Measurements from ENCODE around the gene RAD50. TPM values are rescaled to one million over a fixed set of nuclear protein-coding genes. Genes with fewer than 3 reads are reported as not detected.
A peak's percentile ranks its signal among the peaks of the same experiment; 100 is the strongest.

RAD50 gene
- total RNA-seq, 2 donors from 2014 or later: 42.1 to 46.1 TPM

DNA sequence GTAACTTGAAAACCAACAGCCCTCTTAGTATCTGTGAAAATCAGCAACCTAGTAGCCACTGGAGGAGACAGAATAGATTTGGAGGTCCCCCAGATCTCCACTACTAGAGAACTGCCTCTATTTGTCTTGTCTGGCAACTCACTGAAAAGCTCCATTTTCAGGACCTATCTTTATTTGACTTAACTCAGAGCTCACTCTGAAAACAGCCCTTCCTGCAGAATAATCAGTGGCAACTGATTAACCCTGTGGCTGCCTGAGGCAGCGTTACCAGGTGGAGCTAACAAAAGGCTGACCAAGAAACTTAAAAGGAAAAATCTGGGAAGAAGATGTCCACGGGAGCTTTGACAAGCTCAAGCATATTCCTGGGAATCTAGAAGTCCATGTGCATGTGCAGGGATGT, 90.7 kb downstream of the RAD50 start:
- no peak overlapping the region for H3K4me3 Mint-ChIP-seq
- peaks cover 10% of the 10 kb centered on the region for H3K4me1 Mint-ChIP-seq (ENCODE audit: low read depth)
- DNase-seq (no peak), ATAC-seq (replicated peaks in 1 of 2) (no peak)
- peaks cover 28 to 29% of the 10 kb centered on the region in 2 donors for H3K36me3 Mint-ChIP-seq (ENCODE audit: insufficient read depth in 2 of 2)
- peaks cover 4 to 11% of the 10 kb centered on the region in 2 donors for H3K9me3 Mint-ChIP-seq
- H3K27me3 Mint-ChIP-seq (ENCODE audit: low read depth): peaks cover 36% of the 10 kb centered on the region
- no peak overlapping the region for H3K27ac Mint-ChIP-seq

DNA sequence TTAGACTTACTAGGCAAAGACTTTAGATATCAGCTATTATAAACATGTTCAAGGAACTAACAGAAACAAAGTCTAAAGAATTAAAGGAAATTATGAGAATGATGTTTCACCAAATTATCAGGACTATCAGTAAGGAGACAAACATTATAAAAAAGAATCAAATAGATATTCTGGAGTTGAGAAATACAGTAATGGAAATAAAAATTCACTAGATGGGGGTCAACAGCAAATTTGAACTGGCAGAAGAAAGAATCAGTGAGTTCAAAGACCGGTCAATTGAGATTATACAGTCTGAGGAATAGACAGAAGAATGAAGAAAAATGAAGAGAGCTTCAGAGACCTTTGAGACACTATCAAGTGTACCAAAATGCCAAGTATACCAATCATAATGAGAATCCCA, 91.6 kb downstream of the RAD50 start:
- Mint-ChIP-seq H3K27me3 (ENCODE audit: low read depth) (peaks cover 41% of the 10 kb centered on the region), H3K4me1 (ENCODE audit: low read depth) (peaks cover under 1% of the 10 kb centered on the region), H3K36me3 (ENCODE audit: insufficient read depth in 2 of 2) (peaks cover 19 to 22% of the 10 kb centered on the region in 2 donors), H3K9me3 (peaks cover 4 to 11% of the 10 kb centered on the region in 2 donors), H3K4me3 (no peak overlapping the region), H3K27ac (no peak overlapping the region)
- no peak for DNase-seq
- ATAC-seq (replicated peaks in 1 of 2): no peak

DNA sequence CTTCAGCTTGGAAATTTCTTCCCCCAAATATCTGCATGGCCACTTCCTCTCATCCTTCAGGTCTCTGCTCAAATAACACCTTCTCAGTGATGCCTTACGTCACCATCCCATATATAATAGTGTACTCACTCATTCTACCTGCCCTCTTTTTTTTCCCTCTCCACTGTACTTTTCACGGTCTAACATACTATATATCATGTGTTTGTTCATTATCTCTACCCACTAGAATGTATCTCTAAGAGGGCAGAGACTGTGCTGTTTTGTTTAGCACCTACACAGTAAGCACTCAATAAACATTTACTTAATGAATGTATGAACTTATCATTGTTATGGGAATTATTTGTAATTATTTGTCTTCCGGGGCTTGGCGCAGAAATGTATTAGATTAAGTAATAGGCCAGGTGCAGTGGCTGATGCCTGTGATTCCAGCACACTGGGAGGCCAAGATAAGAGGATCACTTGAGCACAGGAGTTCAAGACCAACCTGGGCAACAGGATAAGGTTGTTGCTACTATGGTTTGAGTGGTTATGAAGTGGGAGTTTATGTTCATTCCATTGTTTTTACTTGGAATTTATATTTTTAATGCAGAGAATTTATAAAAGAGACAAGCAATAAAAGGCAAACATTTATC, 95.2 kb downstream of the RAD50 start:
- H3K27ac Mint-ChIP-seq: no peak overlapping the region
- peaks cover 68% of the 10 kb centered on the region for H3K27me3 Mint-ChIP-seq (ENCODE audit: low read depth)
- ATAC-seq (replicated peaks in 1 of 2) (no peak), DNase-seq (no peak)
- peaks cover 3 to 11% of the 10 kb centered on the region in 2 donors for H3K9me3 Mint-ChIP-seq
- no peak overlapping the region for H3K4me3 Mint-ChIP-seq
- peaks cover 11 to 12% of the 10 kb centered on the region in 2 donors for H3K36me3 Mint-ChIP-seq (ENCODE audit: insufficient read depth in 2 of 2)
- H3K4me1 Mint-ChIP-seq (ENCODE audit: low read depth): peaks cover 16% of the 10 kb centered on the region

GRCh38 chr5:132653716-132654115, 96.9 kb downstream of the RAD50 start:
- peaks cover 60% of the 10 kb centered on the region for H3K27me3 Mint-ChIP-seq (ENCODE audit: low read depth)
- peaks cover 1 to 2% of the 10 kb centered on the region in 2 donors for H3K36me3 Mint-ChIP-seq (ENCODE audit: insufficient read depth in 2 of 2)
- ATAC-seq (replicated peaks in 1 of 2) (no peak), DNase-seq (no peak)
- no peak overlapping the region for H3K4me3 Mint-ChIP-seq
- H3K27ac Mint-ChIP-seq: no peak overlapping the region
- peaks cover 34% of the 10 kb centered on the region for H3K4me1 Mint-ChIP-seq (ENCODE audit: low read depth)
- H3K9me3 Mint-ChIP-seq: peaks cover 0 to 4% of the 10 kb centered on the region in 2 donors

DNA sequence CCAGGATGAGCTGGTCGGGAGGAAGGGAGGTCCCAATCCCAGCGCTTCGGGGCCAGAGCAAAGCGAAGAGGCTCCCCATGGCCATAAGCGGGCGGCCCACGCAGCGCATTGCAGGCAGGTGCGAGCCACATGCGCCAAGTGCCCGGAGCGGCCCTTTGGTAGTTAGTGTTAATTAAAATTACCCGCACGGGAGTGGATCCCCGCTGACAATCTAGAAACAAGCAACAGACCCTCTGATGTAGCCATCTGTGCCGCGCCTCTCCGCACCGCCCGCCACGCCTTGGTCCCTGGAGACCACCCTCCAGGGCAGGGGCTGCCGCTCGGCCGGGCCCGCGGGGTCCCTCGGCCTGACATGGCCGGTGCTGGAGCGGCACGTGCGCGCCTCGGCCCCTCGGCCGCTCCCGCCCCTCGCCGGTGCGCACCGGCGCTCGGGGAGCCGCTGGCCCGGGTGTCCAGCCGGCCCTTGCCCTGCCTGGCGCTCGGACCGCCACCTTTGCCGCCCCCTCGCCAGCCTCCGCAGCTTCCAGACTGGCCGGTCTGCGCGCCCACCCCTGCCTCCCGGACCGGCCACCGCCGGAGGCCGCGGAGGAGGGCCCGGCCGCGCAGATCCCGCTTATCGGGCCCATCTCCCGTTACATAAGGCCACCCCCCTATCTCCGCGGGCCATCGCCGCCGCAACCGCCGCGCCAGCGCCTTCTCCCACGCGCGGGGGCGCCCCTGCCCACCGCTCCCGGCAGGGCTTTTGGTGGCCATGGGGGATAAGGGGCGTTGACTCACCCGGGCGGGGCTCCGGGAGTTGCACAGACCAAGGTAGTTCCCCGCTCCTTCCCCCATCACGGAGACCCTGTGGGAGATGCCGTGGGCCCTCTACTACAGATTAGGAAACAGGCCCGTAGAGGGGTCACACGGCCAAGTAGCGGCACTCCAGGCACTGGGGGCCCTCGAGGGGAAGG, 99.3 kb downstream of the RAD50 start:
- peaks cover 0 to 2% of the 10 kb centered on the region in 2 donors for H3K9me3 Mint-ChIP-seq
- peak; percentile 71 for DNase-seq
- H3K4me3 Mint-ChIP-seq: peak overlapping the region; percentile 74 to 82
- peaks cover 1 to 2% of the 10 kb centered on the region in 2 donors for H3K36me3 Mint-ChIP-seq (ENCODE audit: insufficient read depth in 2 of 2)
- H3K27me3 Mint-ChIP-seq (ENCODE audit: low read depth): peaks cover 48% of the 10 kb centered on the region
- H3K27ac Mint-ChIP-seq: peak overlapping the region; percentile 49
- H3K4me1 Mint-ChIP-seq (ENCODE audit: low read depth): peaks cover 58% of the 10 kb centered on the region
- ATAC-seq (replicated peaks in 1 of 2): peak; percentile 62 to 64

DNA sequence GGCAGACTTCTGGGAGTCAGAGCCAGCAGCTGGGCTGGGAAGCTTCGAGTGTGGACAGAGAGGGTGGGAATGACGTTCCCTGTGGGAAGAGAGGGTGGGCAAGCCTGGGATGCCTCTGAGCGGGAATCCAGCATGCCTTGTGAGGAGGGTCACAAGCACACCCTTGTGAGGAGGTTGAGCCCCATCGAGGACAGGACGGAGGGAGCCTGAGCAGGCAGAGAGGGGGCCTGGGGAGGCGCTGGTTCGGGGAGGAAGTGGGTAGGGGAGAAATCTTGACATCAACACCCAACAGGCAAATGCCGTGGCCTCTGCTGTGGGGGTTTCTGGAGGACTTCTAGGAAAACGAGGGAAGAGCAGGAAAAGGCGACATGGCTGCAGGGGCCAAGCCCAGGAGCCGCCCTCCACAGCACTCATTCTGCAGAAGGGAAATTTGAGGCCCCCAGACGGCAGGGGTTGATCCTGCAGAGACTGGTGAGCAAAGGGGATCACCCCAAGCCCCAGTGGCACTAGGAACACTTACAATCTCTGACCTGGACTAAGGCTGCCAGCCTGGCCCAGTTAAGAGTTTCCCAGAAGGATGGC, 100.1 kb downstream of the RAD50 start:
- H3K36me3 Mint-ChIP-seq (ENCODE audit: insufficient read depth in 2 of 2): peaks cover under 1 to 1% of the 10 kb centered on the region in 2 donors
- peaks cover 43% of the 10 kb centered on the region for H3K27me3 Mint-ChIP-seq (ENCODE audit: low read depth)
- H3K4me3 Mint-ChIP-seq: peak overlapping the region; percentile 74 to 82
- H3K9me3 Mint-ChIP-seq: peaks cover 0 to under 1% of the 10 kb centered on the region in 2 donors
- ATAC-seq (replicated peaks in 1 of 2): peak; percentile 20 to 24
- H3K4me1 Mint-ChIP-seq (ENCODE audit: low read depth): peaks cover 65% of the 10 kb centered on the region
- DNase-seq: peak in 1 of 2 donors; percentile 24
- H3K27ac Mint-ChIP-seq: peak overlapping the region; percentile 49

- Mint-ChIP-seq H3K27ac (peak within 1 kb of the TSS; percentile 58), H3K36me3 (ENCODE audit: insufficient read depth in 2 of 2) (peaks cover 0 to 1% of the 10 kb centered on the region in 2 donors), H3K9me3 (no peaks in the 10 kb centered on the region), H3K27me3 (ENCODE audit: low read depth) (peaks cover 34% of the 10 kb centered on the region), H3K4me3 (peak within 1 kb of the TSS; percentile 74 to 82), H3K4me1 (ENCODE audit: low read depth) (peaks cover 75% of the 10 kb centered on the region)
- DNase-seq (peak; percentile 44 to 57), ATAC-seq (replicated peaks in 1 of 2) (peak; percentile 50 to 52)
Measured at GRCh38 chr5:132657676-132658380, 101.1 kb downstream of the RAD50 start, which contains the start of gene IL13. TSS of gene IL13 (plus strand) at chr5:132658173. CDS start at chr5:132658187, 14 bp downstream.

DNA sequence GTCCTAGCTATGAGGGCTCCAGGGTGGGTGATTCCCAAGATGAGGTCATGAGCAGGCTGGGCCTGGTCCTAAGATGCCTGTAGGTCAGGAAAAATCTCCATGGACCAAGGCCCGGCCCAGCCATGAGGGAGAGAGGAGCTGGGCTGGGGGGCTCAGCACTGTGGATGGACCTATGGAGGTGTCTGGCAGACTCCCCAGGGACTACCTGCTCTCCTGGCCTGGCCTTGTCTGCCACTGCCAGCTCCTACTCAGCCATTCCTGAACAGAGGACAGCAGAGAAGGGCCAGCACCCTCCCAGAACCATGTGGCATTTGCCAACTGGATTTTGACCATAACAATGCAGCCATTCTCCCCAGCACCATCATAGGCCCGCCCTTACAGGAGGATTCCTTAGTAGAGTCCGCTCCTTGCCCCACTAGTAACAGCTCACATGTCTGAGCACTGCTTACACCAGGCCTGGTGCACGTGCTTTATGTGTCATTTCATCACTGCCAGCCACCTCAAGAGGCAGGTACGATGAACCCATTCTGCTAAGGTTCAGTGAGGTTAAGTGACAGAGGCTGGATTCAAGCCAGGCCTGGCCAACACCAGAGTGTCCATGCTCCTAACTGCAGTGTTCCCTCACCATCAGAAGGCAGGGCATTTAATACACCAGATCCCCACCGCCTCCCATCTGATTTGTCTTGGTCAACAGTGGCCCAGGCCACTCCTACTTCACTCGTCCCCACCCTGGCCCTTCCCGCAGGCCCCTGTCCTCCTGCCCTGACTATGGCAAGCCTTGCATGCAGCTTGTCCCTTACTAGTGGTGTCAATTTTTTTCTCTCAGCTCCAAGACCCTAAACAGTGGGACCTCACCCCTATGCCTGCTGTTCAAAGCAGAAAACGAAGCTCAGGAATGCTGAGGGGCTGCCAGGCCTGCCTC, 101.9 kb downstream of the RAD50 start:
- Mint-ChIP-seq H3K27me3 (ENCODE audit: low read depth) (peaks cover 29% of the 10 kb centered on the region), H3K36me3 (ENCODE audit: insufficient read depth in 2 of 2) (peaks cover 0 to 1% of the 10 kb centered on the region in 2 donors), H3K27ac (peak overlapping the region; percentile 42), H3K4me3 (peak overlapping the region; percentile 74 to 82), H3K4me1 (ENCODE audit: low read depth) (peaks cover 83% of the 10 kb centered on the region), H3K9me3 (no peaks in the 10 kb centered on the region)
- ATAC-seq (replicated peaks in 1 of 2) (peak in 1 of 2 donors; percentile 15), DNase-seq (peak in 1 of 2 donors; percentile 20)

GRCh38 chr5:132659598-132660493, 103.1 kb downstream of the RAD50 start:
- Mint-ChIP-seq H3K9me3 (no peaks in the 10 kb centered on the region), H3K36me3 (ENCODE audit: insufficient read depth in 2 of 2) (no peaks in the 10 kb centered on the region), H3K4me1 (ENCODE audit: low read depth) (peaks cover 86% of the 10 kb centered on the region), H3K27me3 (ENCODE audit: low read depth) (peaks cover 17% of the 10 kb centered on the region), H3K27ac (no peak overlapping the region), H3K4me3 (peak overlapping the region; percentile 65 to 74)
- ATAC-seq (replicated peaks in 1 of 2) (no peak), DNase-seq (peak in 1 of 2 donors; percentile 36)

DNA sequence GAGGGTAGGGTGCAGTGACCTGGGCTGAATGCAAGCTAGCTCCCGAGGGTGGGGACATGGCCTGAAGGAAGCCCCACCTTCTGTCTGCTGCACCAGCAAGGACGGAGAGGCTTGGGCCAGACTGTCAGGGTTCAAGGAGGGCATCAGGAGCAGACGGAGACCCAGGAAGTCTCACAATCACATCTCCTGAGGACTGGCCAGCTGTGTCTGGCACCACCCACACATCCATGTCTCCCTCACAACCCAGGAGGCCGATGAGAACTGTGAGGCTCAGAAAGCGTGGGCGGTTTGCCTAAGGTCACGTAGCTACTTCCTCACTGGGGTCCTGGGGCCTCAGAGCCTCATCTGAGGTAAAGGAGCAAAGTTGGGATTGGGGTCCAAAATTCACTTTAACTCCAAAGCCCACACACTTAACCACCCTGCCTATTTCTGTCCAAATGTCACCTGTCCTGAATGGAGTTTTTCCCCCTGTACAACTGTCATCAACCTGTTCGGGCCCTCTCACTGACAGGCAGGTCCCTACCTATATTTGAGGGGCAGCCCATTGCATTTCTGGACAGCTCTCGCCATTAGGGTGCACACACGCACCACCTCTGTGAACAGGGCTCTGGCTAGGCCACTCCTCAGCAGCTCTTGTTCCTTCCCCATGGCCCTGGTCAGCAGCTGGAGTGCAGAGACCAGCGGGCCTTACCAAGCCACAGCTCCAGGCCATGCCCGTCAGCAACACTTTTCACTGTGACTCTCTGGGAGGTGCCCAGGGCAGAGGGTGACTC, 104.6 kb downstream of the RAD50 start:
- no peak for ATAC-seq (replicated peaks in 1 of 2)
- peak overlapping the region; percentile 19 for H3K27ac Mint-ChIP-seq
- H3K9me3 Mint-ChIP-seq: no peaks in the 10 kb centered on the region
- peaks cover 83% of the 10 kb centered on the region for H3K4me1 Mint-ChIP-seq (ENCODE audit: low read depth)
- peak overlapping the region; percentile 65 to 74 for H3K4me3 Mint-ChIP-seq
- no peaks in the 10 kb centered on the region for H3K36me3 Mint-ChIP-seq (ENCODE audit: insufficient read depth in 2 of 2)
- DNase-seq: peak in 1 of 2 donors; percentile 39
- H3K27me3 Mint-ChIP-seq (ENCODE audit: low read depth): peaks cover 11% of the 10 kb centered on the region
